ENCODE data around the gene MICAL1.

Gene MICAL1

GRCh38 chr6:109469591-109470189 lies 14.1 kb upstream of the MICAL1 start:
- TF ChIP-seq GATA3 (IDR thresholded peaks at IDR 0.05; ENCODE audit: low read depth, low read length), result no peak
- no peak for TF ChIP-seq GATA2 (IDR thresholded peaks at IDR 0.05; ENCODE audit: low read depth, low read length)

- no peak for TF ChIP-seq GATA3 (IDR thresholded peaks at IDR 0.05; ENCODE audit: low read depth, low read length)
Measured at GRCh38 chr6:109467696-109468095, 12.1 kb upstream of the MICAL1 start.

GRCh38 chr6:109466212-109466923 lies 10.8 kb upstream of the MICAL1 start:
- TF ChIP-seq GATA3 (IDR thresholded peaks at IDR 0.05; ENCODE audit: low read depth, low read length) (no peak), GATA2 (IDR thresholded peaks at IDR 0.05; ENCODE audit: low read depth, low read length) (no peak)

GRCh38 chr6:109465772-109466171 lies 10.2 kb upstream of the MICAL1 start:
- TF ChIP-seq GATA3 (IDR thresholded peaks at IDR 0.05; ENCODE audit: low read depth, low read length) (no peak), GATA2 (IDR thresholded peaks at IDR 0.05; ENCODE audit: low read depth, low read length) (no peak)

GRCh38 chr6:109461733-109462526 lies 6.4 kb upstream of the MICAL1 start:
- TF ChIP-seq GATA3 (IDR thresholded peaks at IDR 0.05; ENCODE audit: low read depth, low read length) (no peak), GATA2 (IDR thresholded peaks at IDR 0.05; ENCODE audit: low read depth, low read length) (no peak)

GRCh38 chr6:109460161-109460829 lies 4.7 kb upstream of the MICAL1 start:
- no peak for TF ChIP-seq GATA3 (IDR thresholded peaks at IDR 0.05; ENCODE audit: low read depth, low read length)
- no peak for TF ChIP-seq GATA2 (IDR thresholded peaks at IDR 0.05; ENCODE audit: low read depth, low read length)

GRCh38 chr6:109458774-109459531 lies 3.4 kb upstream of the MICAL1 start:
- TF ChIP-seq GATA3 (IDR thresholded peaks at IDR 0.05; ENCODE audit: low read depth, low read length), result no peak
- TF ChIP-seq GATA2 (IDR thresholded peaks at IDR 0.05; ENCODE audit: low read depth, low read length), result no peak

GRCh38 chr6:109457562-109457996 lies 2.0 kb upstream of the MICAL1 start:
- TF ChIP-seq GATA2 (IDR thresholded peaks at IDR 0.05; ENCODE audit: low read depth, low read length), result no peak
- no peak for TF ChIP-seq GATA3 (IDR thresholded peaks at IDR 0.05; ENCODE audit: low read depth, low read length)

GRCh38 chr6:109456710-109457561 lies 1.4 kb upstream of the MICAL1 start:
- no peak for TF ChIP-seq GATA2 (IDR thresholded peaks at IDR 0.05; ENCODE audit: low read depth, low read length)
- no peak for TF ChIP-seq GATA3 (IDR thresholded peaks at IDR 0.05; ENCODE audit: low read depth, low read length)

- TF ChIP-seq GATA2 (IDR thresholded peaks at IDR 0.05; ENCODE audit: low read depth, low read length) (no peak), GATA3 (IDR thresholded peaks at IDR 0.05; ENCODE audit: low read depth, low read length) (no peak)
Measured at GRCh38 chr6:109456111-109456583, 575 bp upstream of the MICAL1 start.

- TF ChIP-seq GATA3 (IDR thresholded peaks at IDR 0.05; ENCODE audit: low read depth, low read length) (no peak), GATA2 (IDR thresholded peaks at IDR 0.05; ENCODE audit: low read depth, low read length) (no peak)
Measured at GRCh38 chr6:109454496-109455436, 806 bp downstream of the MICAL1 start.

Data from SH-SY5Y (cell line).